Measurements from ENCODE around the gene SDCBP2.

SDCBP2 gene

DNA sequence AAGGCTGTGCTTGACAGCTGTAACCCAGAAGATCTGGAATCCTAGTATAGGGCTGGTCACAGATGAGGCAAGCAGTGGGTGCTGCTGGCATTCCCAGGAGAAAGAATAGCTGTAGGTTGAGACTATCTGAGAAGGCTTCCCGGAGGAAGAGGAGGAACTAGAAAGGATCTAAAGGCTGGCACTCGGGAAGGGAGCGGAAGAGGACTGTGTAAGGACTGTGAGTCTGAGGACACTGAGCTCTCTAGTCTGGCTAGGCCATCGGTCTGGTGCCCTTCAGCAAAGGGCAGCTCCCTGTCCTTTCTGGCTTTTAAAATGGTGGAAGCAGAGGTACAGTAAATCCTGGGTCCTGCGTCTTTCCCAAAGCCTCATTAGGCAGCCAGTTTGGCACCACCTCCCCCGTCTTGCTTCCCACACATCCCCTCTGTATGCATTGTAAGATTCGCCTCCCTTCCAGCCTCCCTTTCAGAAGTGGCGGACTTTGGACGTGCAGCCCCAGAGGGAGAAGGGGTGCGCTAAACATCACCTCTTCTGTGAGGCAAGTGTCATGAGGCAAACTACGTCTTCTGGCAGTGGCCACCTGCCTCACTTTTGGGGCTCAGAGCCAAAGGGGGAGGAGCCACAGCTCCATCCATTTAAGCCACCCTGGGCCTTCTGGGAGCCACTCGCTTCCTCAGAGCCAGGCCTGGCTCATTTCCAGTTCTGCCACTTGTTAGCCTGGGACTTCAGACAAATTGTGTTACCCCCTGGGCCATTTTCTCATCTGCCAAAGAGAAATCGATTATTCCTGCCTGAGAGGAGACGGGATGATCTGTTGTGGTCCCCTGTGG is 54.2 kb downstream of the SDCBP2 start:
- no peak for DNase-seq
- ATAC-seq: no peak

- DNase-seq: no peak
- no peak for ATAC-seq
Measured at GRCh38 chr20:1273366-1273765, 55.6 kb downstream of the SDCBP2 start.

GRCh38 chr20:1272368-1273100 is 56.4 kb downstream of the SDCBP2 start:
- ATAC-seq: no peak
- no peak for DNase-seq

DNA sequence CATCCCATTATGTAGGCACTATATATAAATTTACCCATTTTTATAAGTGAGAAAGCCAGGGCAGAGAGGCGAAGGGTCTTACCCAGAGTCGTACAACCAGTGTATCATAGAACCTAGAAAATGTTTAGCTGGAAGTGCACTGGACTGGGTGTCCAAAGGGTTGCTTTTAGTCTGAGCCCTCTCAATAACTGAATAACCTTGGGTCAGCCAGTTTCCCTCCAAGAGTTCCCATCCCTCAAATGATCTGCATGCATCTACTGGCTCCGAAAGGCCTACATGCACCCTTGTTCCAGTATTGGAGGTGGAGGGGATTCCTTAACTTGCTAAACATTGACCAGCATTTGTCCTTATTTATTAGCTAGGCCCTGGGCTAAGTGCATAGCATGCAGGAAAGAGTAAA is 59.1 kb downstream of the SDCBP2 start:
- ATAC-seq: no peak
- DNase-seq: no peak

GRCh38 chr20:1269235-1269634 is 59.7 kb downstream of the SDCBP2 start:
- no peak for ATAC-seq
- DNase-seq: no peak

DNA sequence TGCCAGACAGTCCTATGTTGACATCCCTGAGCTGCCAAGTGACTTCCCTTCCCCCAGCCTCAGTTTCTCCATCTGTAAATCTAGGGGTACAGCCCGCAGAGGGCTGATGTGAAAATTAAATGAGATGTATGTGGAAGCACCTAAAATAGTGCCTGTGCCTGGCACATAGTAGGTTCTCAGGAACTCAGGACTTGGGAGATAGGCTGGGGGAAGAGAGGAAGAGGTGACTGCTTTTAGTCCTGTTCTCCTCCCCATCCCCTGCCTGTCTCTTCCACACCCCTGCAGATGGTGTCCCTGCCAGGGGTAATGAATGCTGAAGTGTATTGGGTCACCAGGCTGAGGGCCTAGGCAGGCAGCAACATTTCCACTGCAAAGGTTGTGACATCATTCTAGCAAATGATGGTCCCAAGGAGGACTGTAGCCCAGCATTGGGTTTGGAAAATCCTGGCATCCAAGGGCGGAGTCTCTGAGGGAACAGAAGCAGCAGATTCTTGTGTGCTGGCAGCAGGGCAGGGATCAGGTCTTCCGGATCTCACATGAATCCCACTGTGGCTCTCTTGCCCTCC is 61.0 kb downstream of the SDCBP2 start:
- ATAC-seq (no peak), DNase-seq (no peak)

- DNase-seq: no peak
- ATAC-seq: no peak
Measured at GRCh38 chr20:1267161-1267560, 61.8 kb downstream of the SDCBP2 start.

- peak; percentile 90 for ATAC-seq
Measured at GRCh38 chr20:1266167-1266973, 62.6 kb downstream of the SDCBP2 start, which contains the start of gene SNPH. SNPH (plus strand) TSS chr20:1266294; CDS start chr20:1296240, 29,946 bp downstream.

DNA sequence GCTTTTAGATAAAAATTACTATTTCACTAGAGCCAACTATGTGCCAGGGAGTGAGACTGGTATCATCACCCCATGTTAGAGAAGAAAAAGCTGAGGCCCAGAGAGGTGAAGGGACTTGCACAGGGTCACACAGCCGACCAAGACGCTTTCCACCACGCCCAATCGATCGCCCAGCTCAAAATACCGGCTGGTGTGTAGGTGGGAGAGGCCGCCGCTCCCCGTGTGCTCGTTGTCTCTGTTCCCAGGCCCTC is 63.1 kb downstream of the SDCBP2 start:
- no peak for DNase-seq
- ATAC-seq: no peak

More at GRCh38 chr20:1266167-1266973, 62.6 kb downstream of the SDCBP2 start, which contains the start of gene SNPH:
- DNase-seq: peak; percentile 75

GRCh38 chr20:1265226-1265915 is 63.6 kb downstream of the SDCBP2 start:
- ATAC-seq (no peak), DNase-seq (no peak)

- DNase-seq (no peak), ATAC-seq (no peak)
Measured at GRCh38 chr20:1264727-1265126, 64.2 kb downstream of the SDCBP2 start.

- DNase-seq (no peak), ATAC-seq (no peak)
Measured at GRCh38 chr20:1263853-1264252, 65.1 kb downstream of the SDCBP2 start.

Measured in stimulated activated naive CD8-positive, alpha-beta T cell treated with anti-CD3 and anti-CD28 coated beads, Interleukin-15, Interleukin-2, amounts not matched to agents 100 U/mL and 50 U/mL, for 24 hours (primary cell).